ENCODE results near the gene MRAP.

Gene MRAP

GRCh38 chr21:32335601-32336575 lies 37.2 kb downstream of the MRAP start:
- no peak for DNase-seq (ENCODE audit: low spot score in 2 of 2)
- in situ Hi-C loops (cut with MboI; ENCODE audit: low sequenced_read_pairs) = no loop called here
- H3K27me3 ChIP-seq (ENCODE audit: low read depth) = no peaks in the 10 kb centered on the region
- H3K4me3 ChIP-seq = no peak overlapping the region
- H3K36me3 ChIP-seq (replicated peaks) = peaks cover 93% of the 10 kb centered on the region
- no peaks in the 10 kb centered on the region for H3K9me3 ChIP-seq
- H3K4me1 ChIP-seq = no peaks in the 10 kb centered on the region

GRCh38 chr21:32336711-32337110 lies 38.1 kb downstream of the MRAP start:
- H3K27me3 ChIP-seq (ENCODE audit: low read depth) = no peaks in the 10 kb centered on the region
- no peaks in the 10 kb centered on the region for H3K9me3 ChIP-seq
- no peaks in the 10 kb centered on the region; the same call in 1 of the 2 replicates for H3K4me1 ChIP-seq
- DNase-seq (ENCODE audit: low spot score in 2 of 2) = no peak
- in situ Hi-C loops (cut with MboI; ENCODE audit: low sequenced_read_pairs) = no loop called here
- no peak overlapping the region for H3K4me3 ChIP-seq
- peaks cover 93% of the 10 kb centered on the region for H3K36me3 ChIP-seq (replicated peaks)

DNA sequence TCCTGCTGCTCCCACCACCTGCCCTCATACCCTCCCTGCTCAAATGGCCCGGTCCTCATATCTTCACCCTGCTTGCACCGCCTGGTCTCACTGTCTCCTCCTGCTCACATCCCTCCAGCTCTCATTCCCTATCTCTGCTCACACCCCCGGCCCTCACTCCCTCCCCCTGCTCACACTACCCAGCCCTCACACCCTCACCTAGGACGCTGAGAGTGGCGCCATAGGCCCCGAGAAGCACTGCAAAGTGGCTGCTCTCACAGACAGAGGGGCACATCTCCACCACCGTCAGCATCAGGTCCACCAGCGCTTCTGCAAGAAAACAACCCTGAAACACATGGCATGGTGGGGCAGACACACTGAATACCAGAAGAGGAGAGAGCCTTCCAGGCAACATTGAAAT lies 38.6 kb downstream of the MRAP start:
- Histone ChIP-seq H3K4me1 (no peaks in the 10 kb centered on the region; the same call in 1 of the 2 replicates), H3K4me3 (no peak overlapping the region), H3K9me3 (no peaks in the 10 kb centered on the region), H3K27me3 (ENCODE audit: low read depth) (no peaks in the 10 kb centered on the region), H3K36me3 (replicated peaks) (peaks cover 94% of the 10 kb centered on the region)
- DNase-seq (ENCODE audit: low spot score in 2 of 2) = no peak
- in situ Hi-C loops (cut with MboI; ENCODE audit: low sequenced_read_pairs) = no loop called here

- Histone ChIP-seq H3K27me3 (ENCODE audit: low read depth) (no peaks in the 10 kb centered on the region), H3K36me3 (replicated peaks) (peaks cover 93% of the 10 kb centered on the region), H3K4me1 (no peaks in the 10 kb centered on the region; the same call in 1 of the 2 replicates), H3K4me3 (no peak overlapping the region), H3K9me3 (no peaks in the 10 kb centered on the region)
- no peak for DNase-seq (ENCODE audit: low spot score in 2 of 2)
- in situ Hi-C loops (cut with MboI; ENCODE audit: low sequenced_read_pairs) = no loop called here
Measured at GRCh38 chr21:32338209-32338921, 39.7 kb downstream of the MRAP start.

DNA sequence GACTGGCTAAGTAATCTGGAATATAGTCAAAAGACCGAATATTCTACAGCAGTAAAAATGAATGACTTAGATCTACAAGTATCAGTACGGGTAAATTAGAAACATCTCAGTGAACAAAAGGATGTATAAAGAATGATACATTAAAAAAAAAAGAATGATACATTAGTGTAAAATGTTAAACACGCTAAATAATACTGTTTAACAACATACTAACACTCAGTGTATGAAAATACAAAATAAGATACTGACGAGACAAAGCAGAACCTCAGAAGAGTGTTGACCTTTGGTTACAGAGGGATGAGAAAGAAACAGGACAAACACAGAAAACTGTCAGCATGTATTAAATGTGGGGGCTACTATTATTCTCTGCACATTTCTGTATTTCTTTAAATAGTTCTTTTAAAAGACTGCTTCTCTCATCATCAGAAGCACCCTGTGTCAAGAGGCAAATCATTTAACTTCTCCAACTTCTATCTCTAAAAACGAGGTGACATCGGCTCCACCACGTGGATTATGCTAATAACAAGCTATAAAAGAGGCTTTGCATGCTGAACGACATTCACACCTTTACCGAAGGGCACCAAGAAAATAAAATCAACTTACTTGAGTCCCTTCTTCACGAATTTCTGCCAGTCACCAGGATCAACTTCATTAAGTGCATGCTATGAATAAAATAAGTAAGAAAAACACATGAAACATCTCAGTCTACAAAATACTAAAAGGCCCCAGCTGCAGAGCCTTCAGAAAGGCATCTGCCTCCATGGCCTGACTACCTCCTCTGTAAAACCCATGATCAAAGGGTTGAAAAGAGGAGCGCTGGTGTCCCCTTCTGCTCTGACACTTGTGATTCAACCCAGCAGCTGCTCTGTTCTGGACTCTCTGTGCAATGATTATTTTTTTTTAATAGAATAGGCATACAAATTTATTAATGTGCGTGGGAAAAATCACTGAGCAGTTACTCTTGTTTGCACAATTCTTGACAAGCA lies 42.5 kb downstream of the MRAP start:
- H3K36me3 ChIP-seq (replicated peaks) = peaks cover 94% of the 10 kb centered on the region
- no peak overlapping the region for H3K4me3 ChIP-seq
- no peaks in the 10 kb centered on the region; the same call in 1 of the 2 replicates for H3K4me1 ChIP-seq
- no peaks in the 10 kb centered on the region for H3K27me3 ChIP-seq (ENCODE audit: low read depth)
- in situ Hi-C loops (cut with MboI; ENCODE audit: low sequenced_read_pairs) = no loop called here
- H3K9me3 ChIP-seq = no peaks in the 10 kb centered on the region; the same call in 1 of the 2 replicates
- no peak for DNase-seq (ENCODE audit: low spot score in 2 of 2)

GRCh38 chr21:32346951-32347350 lies 48.3 kb downstream of the MRAP start:
- in situ Hi-C loops (cut with MboI; ENCODE audit: low sequenced_read_pairs) = no loop called here
- no peak for DNase-seq (ENCODE audit: low spot score in 2 of 2)
- Histone ChIP-seq H3K9me3 (no peaks in the 10 kb centered on the region; the same call in 1 of the 2 replicates), H3K4me3 (no peak overlapping the region), H3K36me3 (replicated peaks) (peaks cover 96% of the 10 kb centered on the region), H3K4me1 (no peaks in the 10 kb centered on the region), H3K27me3 (ENCODE audit: low read depth) (no peaks in the 10 kb centered on the region)

DNA sequence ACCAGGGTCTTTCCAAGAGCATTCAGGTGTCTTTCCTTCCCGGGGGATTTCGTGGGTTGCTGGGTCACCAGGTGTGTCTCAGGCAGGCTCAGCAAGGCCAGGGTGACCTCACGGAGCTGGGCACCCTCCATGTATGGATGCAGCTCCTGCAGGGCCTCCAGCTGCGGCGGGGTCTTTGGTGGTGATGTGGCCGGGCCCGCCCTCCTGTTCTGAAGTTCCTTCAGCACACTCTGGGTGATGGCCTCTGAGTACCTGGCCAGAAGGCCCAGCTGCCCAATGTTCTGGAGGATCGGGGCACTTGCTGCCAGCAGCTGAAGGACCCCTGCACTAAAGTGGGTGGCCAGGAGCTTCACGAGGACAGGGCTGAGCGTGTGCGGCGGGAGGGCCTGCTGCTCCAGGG lies 48.7 kb downstream of the MRAP start:
- Histone ChIP-seq H3K36me3 (replicated peaks) (peaks cover 97% of the 10 kb centered on the region), H3K27me3 (ENCODE audit: low read depth) (no peaks in the 10 kb centered on the region), H3K4me3 (no peak overlapping the region), H3K9me3 (no peaks in the 10 kb centered on the region; the same call in 1 of the 2 replicates), H3K4me1 (no peaks in the 10 kb centered on the region)
- DNase-seq (ENCODE audit: low spot score in 2 of 2) = no peak
- in situ Hi-C loops (cut with MboI; ENCODE audit: low sequenced_read_pairs) = no loop called here

GRCh38 chr21:32347977-32348376 lies 49.3 kb downstream of the MRAP start:
- H3K4me1 ChIP-seq = no peaks in the 10 kb centered on the region
- no peak for DNase-seq (ENCODE audit: low spot score in 2 of 2)
- no peaks in the 10 kb centered on the region for H3K27me3 ChIP-seq (ENCODE audit: low read depth)
- H3K9me3 ChIP-seq = no peaks in the 10 kb centered on the region; the same call in 1 of the 2 replicates
- no peak overlapping the region for H3K4me3 ChIP-seq
- in situ Hi-C loops (cut with MboI; ENCODE audit: low sequenced_read_pairs) = no loop called here
- peaks cover 100% of the 10 kb centered on the region for H3K36me3 ChIP-seq (replicated peaks)

DNA sequence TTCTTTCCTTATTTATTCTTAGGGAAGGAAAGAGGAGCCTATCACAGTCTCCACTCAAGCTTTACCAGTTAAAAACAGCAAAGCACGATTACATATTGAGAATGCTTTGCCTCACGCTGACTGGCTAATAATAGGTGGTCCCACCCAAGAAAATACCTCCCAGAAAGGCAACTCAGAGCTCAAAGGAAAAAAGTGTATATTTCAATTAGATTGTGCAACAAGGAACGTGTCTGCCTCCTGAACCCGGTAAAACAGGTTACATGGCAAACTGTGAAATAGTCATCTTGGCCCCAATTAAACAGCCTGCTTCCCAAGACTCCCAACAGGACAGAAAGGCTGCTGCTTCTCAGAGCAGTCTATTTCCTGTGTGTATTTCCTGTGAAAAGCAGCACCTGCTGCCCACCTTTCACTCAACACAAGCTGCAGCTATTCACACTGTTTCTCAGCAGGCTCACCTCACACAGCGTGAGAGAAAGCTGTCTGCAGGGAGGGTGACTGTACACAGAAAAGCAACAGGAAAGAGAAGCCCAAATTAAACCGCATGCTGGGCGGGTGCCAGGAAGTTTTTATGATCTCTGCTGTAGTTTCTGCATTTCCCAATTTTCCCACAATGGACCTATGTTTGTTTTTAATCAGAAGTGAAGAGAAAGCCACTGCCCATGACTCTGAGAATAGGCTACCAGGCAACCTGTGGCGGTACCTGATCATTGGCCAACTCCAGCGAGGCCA lies 50.1 kb downstream of the MRAP start:
- in situ Hi-C loops (cut with MboI; ENCODE audit: low sequenced_read_pairs) = no loop called here
- Histone ChIP-seq H3K9me3 (no peaks in the 10 kb centered on the region; the same call in 1 of the 2 replicates), H3K27me3 (ENCODE audit: low read depth) (no peaks in the 10 kb centered on the region), H3K4me3 (no peak overlapping the region), H3K4me1 (no peaks in the 10 kb centered on the region), H3K36me3 (replicated peaks) (peaks cover 100% of the 10 kb centered on the region)
- no peak for DNase-seq (ENCODE audit: low spot score in 2 of 2)

DNA sequence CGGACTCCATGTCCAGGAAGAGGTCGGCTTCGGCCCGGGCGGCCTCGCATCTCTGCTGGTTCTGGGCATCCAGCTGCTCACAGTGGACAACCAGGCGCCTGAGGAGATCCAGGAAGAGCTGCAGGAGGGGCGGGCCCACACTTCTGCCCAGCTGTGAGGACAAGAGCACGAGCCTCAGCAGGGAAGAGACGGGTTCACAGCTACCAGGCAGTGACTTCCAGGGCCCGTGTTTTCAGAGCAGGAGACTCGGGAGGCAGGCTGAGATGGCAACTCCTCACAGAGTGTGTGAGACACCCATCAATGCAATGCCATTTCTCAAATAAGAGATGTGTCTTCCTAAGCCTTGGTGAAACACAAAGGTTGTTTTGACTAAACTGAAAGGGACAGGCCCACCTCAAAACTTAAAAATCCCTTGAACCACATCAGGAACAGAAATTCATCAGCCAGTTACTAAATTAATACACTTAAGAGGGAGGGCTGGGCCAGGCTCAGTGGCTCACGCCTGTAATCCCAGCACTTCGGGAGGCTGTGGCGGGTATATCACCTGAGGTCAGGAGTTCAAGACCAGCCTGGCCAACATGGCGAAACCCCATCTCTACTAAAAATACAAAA lies 50.8 kb downstream of the MRAP start:
- H3K4me1 ChIP-seq = no peaks in the 10 kb centered on the region
- H3K27me3 ChIP-seq (ENCODE audit: low read depth) = no peaks in the 10 kb centered on the region
- H3K36me3 ChIP-seq (replicated peaks) = peaks cover 100% of the 10 kb centered on the region
- no peak overlapping the region for H3K4me3 ChIP-seq
- in situ Hi-C loops (cut with MboI; ENCODE audit: low sequenced_read_pairs) = no loop called here
- no peak for DNase-seq (ENCODE audit: low spot score in 2 of 2)
- no peaks in the 10 kb centered on the region; the same call in 1 of the 2 replicates for H3K9me3 ChIP-seq

GRCh38 chr21:32350211-32350980 lies 51.7 kb downstream of the MRAP start:
- peaks cover 100% of the 10 kb centered on the region for H3K36me3 ChIP-seq (replicated peaks)
- H3K9me3 ChIP-seq = no peaks in the 10 kb centered on the region
- no peaks in the 10 kb centered on the region for H3K27me3 ChIP-seq (ENCODE audit: low read depth)
- H3K4me3 ChIP-seq = no peak overlapping the region
- no peak for DNase-seq (ENCODE audit: low spot score in 2 of 2)
- in situ Hi-C loops (cut with MboI; ENCODE audit: low sequenced_read_pairs) = no loop called here
- H3K4me1 ChIP-seq = no peaks in the 10 kb centered on the region; the same call in 1 of the 2 replicates

DNA sequence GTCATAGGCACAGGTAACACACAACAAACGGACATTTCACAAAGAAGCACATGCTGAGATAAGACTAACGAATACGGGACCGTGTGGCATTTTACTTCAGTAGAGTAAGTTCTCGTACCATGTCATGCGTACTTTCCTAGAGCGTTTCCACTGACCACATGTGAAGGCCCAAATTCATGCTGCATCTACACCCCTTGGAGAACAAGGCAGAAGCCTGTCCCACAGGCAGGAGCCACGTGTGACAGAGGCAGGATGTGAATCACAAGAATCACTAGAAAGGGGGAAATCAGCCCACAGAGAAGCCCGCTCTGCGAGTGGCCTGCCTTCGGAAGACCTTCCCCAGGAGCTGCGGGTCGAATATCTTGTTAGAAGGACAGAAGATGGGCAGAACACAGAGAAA lies 52.3 kb downstream of the MRAP start:
- in situ Hi-C loops (cut with MboI; ENCODE audit: low sequenced_read_pairs) = no loop called here

More for the DNA sequence above, 52.3 kb downstream of the MRAP start:
- Histone ChIP-seq H3K4me1 (no peaks in the 10 kb centered on the region; the same call in 1 of the 2 replicates), H3K4me3 (no peak overlapping the region), H3K27me3 (ENCODE audit: low read depth) (no peaks in the 10 kb centered on the region), H3K9me3 (no peaks in the 10 kb centered on the region), H3K36me3 (replicated peaks) (peaks cover 100% of the 10 kb centered on the region)
- DNase-seq (ENCODE audit: low spot score in 2 of 2) = no peak

All from HAP-1 (cell line).